ENCODE measurements around the gene NCOA5.

The NCOA5 gene

DNA sequence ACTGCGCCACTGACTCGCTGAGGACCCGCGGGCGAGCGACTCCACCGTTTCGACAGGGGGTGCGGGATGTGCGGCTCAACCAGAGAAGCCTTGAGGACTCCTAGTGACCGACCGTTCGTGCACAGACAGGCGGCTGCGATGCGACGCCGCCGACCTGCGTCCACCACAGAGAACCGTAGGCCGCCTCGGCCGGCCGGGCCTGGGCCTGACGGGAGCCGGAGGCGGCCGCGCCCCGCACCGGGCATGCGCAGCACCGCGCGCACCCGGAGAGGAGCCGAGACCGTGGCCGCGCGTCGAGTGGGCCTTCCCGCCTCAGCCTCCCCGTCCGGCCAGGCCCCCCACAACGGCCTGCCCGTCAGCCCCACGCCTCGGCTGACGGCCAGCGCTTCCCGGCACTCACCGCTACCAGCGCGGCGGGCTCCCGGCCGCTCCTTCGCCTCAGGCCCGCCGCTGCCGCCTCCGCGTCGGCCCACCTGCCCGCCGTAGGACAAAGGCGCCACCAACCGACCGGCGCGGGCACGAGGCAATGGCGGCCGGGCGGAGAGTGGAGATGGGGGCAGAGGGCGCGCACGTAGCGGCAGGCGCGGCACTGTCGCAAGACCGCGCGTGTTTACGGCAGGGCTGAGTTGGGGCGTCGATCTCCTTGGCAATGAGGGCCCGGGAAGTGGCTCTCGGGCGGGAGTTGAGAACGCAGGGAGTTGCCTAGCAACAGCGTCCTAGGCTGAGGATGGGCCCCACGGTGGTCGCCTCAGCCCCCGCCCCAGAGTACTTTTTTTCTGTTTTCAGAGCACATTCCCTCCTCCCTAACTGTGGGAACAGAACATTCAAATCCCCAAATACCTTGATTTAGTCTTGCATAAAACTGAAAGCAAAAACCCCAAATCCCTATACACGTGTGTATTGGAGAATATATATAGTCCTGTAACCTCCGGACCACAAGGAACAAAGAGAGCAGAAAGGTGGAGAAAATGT lies at the start of gene NCOA5:
TSS of gene NCOA5 (minus strand) at position 546 of the 972 bp plus-strand sequence. CDS start 10,538 bp downstream, outside the sequence.
- Histone ChIP-seq H3K36me3 (ENCODE audit: control insufficient read depth, insufficient read depth, low read length) (no peaks in the 10 kb centered on the region), H3K4me3 (ENCODE audit: low read length) (peak within 1 kb of the TSS; percentile 92), H3K4me1 (ENCODE audit: control insufficient read depth, insufficient read depth, low read length) (peaks cover 23% of the 10 kb centered on the region), H3K9ac (ENCODE audit: low read length) (peak within 1 kb of the TSS; percentile 69), H3K27ac (ENCODE audit: low read depth, low read length) (peak within 1 kb of the TSS; percentile 100), H3K27me3 (ENCODE audit: control insufficient read depth, insufficient read depth, low read length) (no peaks in the 10 kb centered on the region)

DNA sequence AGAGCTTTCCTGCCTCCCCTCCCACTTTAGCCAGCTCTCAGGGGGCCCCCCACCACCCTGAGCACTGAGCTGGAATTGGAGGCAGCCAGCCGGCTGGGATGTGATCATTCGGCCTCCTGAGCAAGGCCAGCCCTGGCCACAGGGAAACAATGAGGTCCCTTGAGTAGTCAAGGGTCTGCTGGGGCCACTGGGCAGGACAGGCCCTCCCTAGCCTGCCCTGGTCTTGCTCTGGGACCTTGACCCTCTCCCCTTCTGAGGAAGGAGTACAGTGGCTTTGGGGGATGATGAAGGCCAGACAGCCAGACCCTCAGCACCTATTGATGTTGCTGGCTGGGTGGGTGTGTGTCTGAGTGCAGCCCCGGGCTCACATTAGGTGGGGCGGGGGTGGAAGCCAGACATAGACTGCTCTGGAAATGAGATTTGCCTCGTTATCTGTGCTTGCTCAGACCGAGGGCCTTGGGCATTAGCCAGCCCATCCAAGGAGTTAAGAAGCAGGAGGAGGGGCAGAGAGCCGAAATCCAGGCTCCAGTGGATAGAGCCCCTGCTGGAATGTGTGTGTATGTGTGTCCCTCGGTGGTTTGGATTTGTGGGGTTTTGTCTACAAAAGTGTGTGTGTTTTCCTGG lies 49.6 kb upstream of the NCOA5 start:
- no peak overlapping the region for H3K4me3 ChIP-seq (ENCODE audit: low read length)
- peaks cover 29% of the 10 kb centered on the region for H3K27me3 ChIP-seq (ENCODE audit: control insufficient read depth, insufficient read depth, low read length)
- H3K36me3 ChIP-seq (ENCODE audit: control insufficient read depth, insufficient read depth, low read length), result no peaks in the 10 kb centered on the region
- no peak overlapping the region for H3K27ac ChIP-seq (ENCODE audit: low read depth, low read length)
- H3K4me1 ChIP-seq (ENCODE audit: control insufficient read depth, insufficient read depth, low read length), result no peaks in the 10 kb centered on the region
- no peak overlapping the region for H3K9ac ChIP-seq (ENCODE audit: low read length)

DNA sequence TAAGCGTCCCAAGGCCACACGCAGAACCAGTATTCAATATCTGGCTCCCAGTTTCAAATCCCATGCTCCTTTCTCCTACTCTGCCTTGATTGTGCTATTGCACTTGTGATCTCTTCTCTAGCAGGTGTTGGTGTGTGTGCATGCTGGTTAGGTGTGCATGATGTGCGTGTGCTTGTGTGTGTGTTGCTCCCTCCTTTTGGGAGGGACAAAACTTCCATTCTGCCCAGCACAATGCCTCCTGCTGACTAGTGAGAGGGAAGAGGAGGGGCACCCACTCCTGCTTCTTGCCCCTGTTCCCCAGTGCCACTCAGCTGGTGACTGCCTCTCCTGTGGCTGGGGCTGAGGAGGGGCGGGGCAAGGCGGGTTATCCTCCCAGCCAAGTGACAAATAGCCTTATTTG lies 48.1 kb upstream of the NCOA5 start:
- H3K4me3 ChIP-seq (ENCODE audit: low read length), result no peak overlapping the region
- no peak overlapping the region for H3K9ac ChIP-seq (ENCODE audit: low read length)
- H3K36me3 ChIP-seq (ENCODE audit: control insufficient read depth, insufficient read depth, low read length), result no peaks in the 10 kb centered on the region
- H3K4me1 ChIP-seq (ENCODE audit: control insufficient read depth, insufficient read depth, low read length), result no peaks in the 10 kb centered on the region
- H3K27ac ChIP-seq (ENCODE audit: low read depth, low read length), result no peak overlapping the region
- H3K27me3 ChIP-seq (ENCODE audit: control insufficient read depth, insufficient read depth, low read length), result peaks cover 29% of the 10 kb centered on the region

DNA sequence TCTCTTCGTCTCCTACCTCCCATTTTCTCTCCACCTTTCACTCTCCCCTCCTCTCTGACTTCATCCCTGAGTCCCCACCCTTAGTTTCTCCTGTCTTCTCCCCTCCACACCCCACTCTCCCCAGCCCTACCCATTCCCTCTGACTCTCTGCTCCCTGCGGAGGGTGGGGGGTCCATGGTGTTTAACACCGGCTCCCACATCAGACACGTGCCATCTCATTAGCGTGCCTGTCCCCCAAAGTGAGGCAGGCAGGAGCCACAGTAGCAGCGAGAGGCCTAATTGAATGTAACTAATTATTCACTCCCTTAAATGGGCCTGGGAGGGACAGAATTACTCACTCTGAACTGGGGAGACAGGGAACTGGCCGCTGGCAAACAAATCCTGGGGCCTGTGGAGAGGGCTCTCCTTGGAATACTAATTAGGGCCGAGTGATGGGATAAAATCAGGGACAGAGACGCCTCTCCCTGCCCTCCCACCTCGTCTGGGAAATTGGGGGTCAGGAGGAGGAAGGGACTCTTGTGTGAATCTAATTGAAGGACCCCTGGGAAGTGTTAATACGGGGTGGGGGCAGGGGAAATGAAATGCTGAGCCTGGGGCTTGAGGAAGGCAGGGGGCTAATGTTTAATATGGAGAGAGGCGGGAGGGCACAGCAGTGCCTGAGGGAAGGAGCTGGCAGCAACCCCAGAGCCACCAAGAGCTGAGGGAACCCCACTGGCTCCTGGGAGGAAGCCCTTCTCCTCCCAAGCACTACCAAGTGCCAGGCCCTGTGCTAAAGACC lies 46.3 kb upstream of the NCOA5 start:
- no peak overlapping the region for H3K4me3 ChIP-seq (ENCODE audit: low read length)
- peaks cover 32% of the 10 kb centered on the region for H3K27me3 ChIP-seq (ENCODE audit: control insufficient read depth, insufficient read depth, low read length)
- H3K9ac ChIP-seq (ENCODE audit: low read length), result no peak overlapping the region
- no peaks in the 10 kb centered on the region for H3K4me1 ChIP-seq (ENCODE audit: control insufficient read depth, insufficient read depth, low read length)
- no peak overlapping the region for H3K27ac ChIP-seq (ENCODE audit: low read depth, low read length)
- H3K36me3 ChIP-seq (ENCODE audit: control insufficient read depth, insufficient read depth, low read length), result no peaks in the 10 kb centered on the region

DNA sequence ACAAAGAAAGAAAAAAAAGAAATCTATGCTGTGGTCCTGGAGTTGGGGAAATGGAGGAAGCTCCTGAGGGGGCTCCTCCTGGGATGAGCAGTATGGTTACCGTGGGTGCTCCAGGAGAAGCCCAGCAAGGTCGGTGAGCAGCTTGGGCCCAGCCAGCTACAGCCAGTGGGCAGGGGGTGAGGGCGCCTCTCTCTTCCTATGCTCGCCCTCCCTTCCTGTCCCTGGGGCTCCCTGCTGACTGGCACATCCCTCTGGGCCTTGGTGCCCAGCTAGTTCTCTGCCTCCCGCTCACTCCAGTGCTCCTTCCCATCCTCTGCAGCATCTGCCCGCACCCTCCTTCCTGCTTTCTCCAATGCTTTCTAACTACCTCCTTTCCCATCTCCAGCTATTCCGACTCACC lies 45.0 kb upstream of the NCOA5 start:
- Histone ChIP-seq H3K27me3 (ENCODE audit: control insufficient read depth, insufficient read depth, low read length) (peaks cover 20% of the 10 kb centered on the region), H3K4me3 (ENCODE audit: low read length) (no peak overlapping the region), H3K4me1 (ENCODE audit: control insufficient read depth, insufficient read depth, low read length) (no peaks in the 10 kb centered on the region), H3K36me3 (ENCODE audit: control insufficient read depth, insufficient read depth, low read length) (no peaks in the 10 kb centered on the region), H3K9ac (ENCODE audit: low read length) (no peak overlapping the region), H3K27ac (ENCODE audit: low read depth, low read length) (no peak overlapping the region)

DNA sequence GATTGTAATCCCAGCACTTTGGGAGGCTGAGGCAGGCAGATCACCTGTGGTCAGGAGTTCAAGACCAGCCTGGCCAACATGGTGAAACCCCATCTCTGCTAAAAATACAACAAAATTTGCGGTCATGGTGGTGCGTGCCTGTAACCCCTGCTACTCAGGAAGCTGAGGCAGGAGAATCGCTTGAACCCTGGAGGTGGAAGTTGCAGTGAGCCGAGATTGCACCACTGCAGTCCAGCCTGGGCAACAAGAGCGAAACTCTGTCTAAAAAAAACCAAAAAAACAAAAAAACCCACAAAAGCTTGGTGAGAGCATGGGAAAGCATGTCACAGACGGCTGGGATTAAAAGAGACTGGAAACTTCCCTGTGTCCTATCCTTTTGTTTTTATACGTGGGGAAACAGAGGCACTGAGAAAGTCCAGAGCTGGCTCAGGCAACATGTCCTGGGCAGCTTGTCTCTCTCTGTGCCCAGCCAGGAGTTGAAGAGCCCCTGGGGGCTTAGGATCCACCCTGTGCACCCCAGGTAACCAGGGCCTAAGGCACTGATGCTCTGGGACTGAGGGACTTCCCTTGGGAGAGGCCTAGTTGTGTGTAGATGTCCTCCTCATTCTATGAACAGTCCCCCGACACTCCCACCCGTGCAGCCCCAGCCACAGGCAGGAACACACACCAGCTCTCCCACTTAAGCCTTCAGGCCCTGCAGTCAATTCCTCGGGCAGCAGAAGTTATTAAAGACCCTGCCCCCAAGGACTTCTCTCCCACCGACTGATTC lies 44.3 kb upstream of the NCOA5 start:
- Histone ChIP-seq H3K27ac (ENCODE audit: low read depth, low read length) (no peak overlapping the region), H3K4me1 (ENCODE audit: control insufficient read depth, insufficient read depth, low read length) (no peaks in the 10 kb centered on the region), H3K9ac (ENCODE audit: low read length) (no peak overlapping the region), H3K36me3 (ENCODE audit: control insufficient read depth, insufficient read depth, low read length) (no peaks in the 10 kb centered on the region), H3K27me3 (ENCODE audit: control insufficient read depth, insufficient read depth, low read length) (peaks cover 20% of the 10 kb centered on the region), H3K4me3 (ENCODE audit: low read length) (no peak overlapping the region)

DNA sequence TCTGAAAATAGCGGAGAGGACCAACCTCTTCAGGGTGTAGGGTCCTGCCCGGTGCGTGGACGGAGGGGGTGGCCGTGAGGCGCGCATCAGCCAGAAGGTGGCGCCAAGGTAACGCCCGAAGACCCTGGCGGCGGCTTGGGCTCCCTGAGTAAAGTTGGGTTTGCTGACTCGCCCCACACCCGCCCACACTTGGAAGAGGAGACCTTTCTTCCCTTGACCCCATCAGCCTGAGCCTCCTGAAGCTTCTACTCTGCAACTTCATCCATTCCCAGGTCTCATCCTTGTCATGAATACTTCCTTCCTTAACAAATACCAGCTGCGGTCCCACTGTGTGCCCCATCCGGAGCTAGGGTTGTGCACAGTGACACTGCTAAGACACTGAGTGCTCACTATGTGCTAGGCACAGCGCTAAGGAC lies 43.0 kb upstream of the NCOA5 start:
- H3K27ac ChIP-seq (ENCODE audit: low read depth, low read length), result no peak overlapping the region
- H3K4me1 ChIP-seq (ENCODE audit: control insufficient read depth, insufficient read depth, low read length), result no peaks in the 10 kb centered on the region
- peaks cover 12% of the 10 kb centered on the region for H3K27me3 ChIP-seq (ENCODE audit: control insufficient read depth, insufficient read depth, low read length)
- H3K36me3 ChIP-seq (ENCODE audit: control insufficient read depth, insufficient read depth, low read length), result no peaks in the 10 kb centered on the region
- H3K4me3 ChIP-seq (ENCODE audit: low read length), result no peak overlapping the region
- no peak overlapping the region for H3K9ac ChIP-seq (ENCODE audit: low read length)

DNA sequence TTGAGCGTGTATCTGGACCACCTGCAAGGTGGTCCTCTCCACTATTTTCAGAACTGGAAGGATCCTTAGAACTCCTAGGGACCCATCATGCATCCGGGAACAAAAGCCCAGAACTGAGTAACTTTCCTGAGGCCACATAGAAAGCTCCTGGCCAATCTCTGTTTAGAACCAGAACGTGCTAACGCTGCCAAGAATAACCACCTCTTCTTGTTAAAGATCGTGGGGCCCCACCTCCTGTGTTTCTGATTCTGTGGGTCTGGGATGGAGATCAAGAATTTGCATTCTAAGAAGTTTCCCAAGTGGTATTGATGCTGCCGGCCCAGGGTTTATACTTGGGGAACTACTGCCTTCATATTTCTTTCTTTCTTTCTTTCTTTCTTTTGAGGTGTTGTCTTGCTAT lies 41.6 kb upstream of the NCOA5 start:
- H3K9ac ChIP-seq (ENCODE audit: low read length), result no peak overlapping the region
- no peaks in the 10 kb centered on the region for H3K36me3 ChIP-seq (ENCODE audit: control insufficient read depth, insufficient read depth, low read length)
- H3K4me1 ChIP-seq (ENCODE audit: control insufficient read depth, insufficient read depth, low read length), result no peaks in the 10 kb centered on the region
- peaks cover 6% of the 10 kb centered on the region for H3K27me3 ChIP-seq (ENCODE audit: control insufficient read depth, insufficient read depth, low read length)
- no peak overlapping the region for H3K27ac ChIP-seq (ENCODE audit: low read depth, low read length)
- no peak overlapping the region for H3K4me3 ChIP-seq (ENCODE audit: low read length)

DNA sequence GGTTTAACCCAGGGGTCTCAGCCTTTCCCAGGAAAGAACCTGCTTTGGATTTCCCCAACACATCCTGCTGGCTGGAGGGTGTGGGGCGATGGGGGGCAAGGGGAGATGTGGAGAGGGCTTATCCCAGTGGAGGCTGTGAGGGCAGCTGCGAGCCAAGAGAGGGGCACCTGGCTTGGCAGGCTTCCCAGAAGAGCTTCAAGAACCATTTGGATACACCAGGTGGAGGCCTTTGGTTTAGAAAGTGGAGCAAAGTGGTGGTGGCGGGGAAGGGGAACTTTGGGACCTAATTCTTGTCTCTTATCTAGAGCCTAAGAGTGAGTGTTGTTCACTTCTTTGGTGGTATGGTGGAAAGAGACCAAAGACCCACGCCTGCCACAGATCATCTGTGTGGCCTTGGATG lies 40.8 kb upstream of the NCOA5 start:
- H3K27me3 ChIP-seq (ENCODE audit: control insufficient read depth, insufficient read depth, low read length), result peaks cover 6% of the 10 kb centered on the region
- H3K27ac ChIP-seq (ENCODE audit: low read depth, low read length), result no peak overlapping the region

DNA sequence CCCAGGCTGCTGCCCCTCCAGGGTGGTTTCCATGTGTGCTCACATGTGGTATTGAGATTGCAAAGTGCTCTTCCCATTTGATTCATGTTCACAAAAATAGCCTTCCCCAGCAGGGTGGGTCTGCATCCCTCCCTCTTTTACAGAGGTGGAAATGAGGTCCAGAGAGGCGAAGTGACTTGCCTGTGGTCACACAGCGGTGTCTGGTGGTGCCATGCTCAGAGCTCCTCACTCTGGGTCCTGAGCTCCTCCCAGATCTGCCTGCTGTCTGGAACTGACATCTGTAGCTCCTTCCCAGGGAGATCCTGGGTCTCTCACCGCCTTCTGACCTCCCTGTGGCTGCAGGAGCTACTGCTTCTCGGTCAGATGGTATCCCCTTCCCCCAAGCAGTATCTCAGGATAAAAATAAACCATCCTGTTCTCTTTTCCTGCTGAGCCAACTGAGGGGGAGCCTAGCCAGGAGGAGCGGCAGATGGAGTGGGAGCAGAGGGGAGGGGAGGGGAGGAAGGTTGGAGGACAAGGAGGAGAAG lies 40.3 kb upstream of the NCOA5 start:
- Histone ChIP-seq H3K36me3 (ENCODE audit: control insufficient read depth, insufficient read depth, low read length) (no peaks in the 10 kb centered on the region), H3K9ac (ENCODE audit: low read length) (no peak overlapping the region), H3K27ac (ENCODE audit: low read depth, low read length) (no peak overlapping the region), H3K4me3 (ENCODE audit: low read length) (no peak overlapping the region), H3K4me1 (ENCODE audit: control insufficient read depth, insufficient read depth, low read length) (no peaks in the 10 kb centered on the region), H3K27me3 (ENCODE audit: control insufficient read depth, insufficient read depth, low read length) (peaks cover 6% of the 10 kb centered on the region)

More for the DNA sequence above, 40.8 kb upstream of the NCOA5 start:
- H3K4me3 ChIP-seq (ENCODE audit: low read length), result no peak overlapping the region
- no peaks in the 10 kb centered on the region for H3K4me1 ChIP-seq (ENCODE audit: control insufficient read depth, insufficient read depth, low read length)
- no peaks in the 10 kb centered on the region for H3K36me3 ChIP-seq (ENCODE audit: control insufficient read depth, insufficient read depth, low read length)
- H3K9ac ChIP-seq (ENCODE audit: low read length), result no peak overlapping the region

DNA sequence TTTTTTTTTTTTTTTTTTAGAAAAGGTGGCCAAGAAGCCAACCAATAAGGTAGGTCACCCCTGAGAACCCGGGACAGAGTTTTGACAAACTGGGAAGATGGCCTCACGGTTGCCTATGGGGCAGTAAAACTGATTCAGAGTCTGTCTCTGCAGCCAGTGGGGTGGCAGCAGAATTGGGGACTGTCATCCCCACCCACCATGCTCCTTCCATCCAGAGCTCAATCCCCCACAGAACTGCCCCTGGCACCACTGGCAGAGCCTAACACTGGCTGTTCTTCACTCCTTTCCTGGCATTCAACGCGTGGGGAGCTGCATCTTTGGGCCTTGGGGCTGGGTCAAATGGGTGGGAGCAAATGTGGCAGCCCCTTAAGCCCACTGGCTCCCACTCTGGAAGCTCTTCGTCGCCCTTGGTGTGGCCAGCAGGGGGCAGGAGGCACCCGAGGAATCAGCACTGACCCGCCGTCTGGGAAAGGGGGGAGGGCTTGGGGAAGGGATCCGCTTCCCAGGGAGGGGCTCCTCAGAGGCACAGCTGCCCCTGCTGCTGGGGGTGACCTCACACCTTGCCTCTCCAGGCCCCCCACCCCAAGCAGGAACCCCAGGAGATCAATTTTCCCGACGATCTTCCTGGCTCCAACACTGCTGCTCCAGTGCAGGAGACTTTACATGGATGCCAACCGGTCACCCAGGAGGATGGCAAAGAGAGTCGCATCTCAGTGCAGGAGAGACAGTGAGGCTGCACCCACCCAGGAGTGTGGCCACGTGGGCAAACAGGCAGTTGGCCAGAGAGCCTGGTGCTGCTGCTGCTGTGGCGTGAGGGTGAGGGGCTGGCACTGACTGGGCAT lies 38.8 kb upstream of the NCOA5 start:
- H3K36me3 ChIP-seq (ENCODE audit: control insufficient read depth, insufficient read depth, low read length), result peaks cover 3% of the 10 kb centered on the region
- no peak overlapping the region for H3K4me3 ChIP-seq (ENCODE audit: low read length)

More for the DNA sequence above, 38.8 kb upstream of the NCOA5 start:
- peaks cover 3% of the 10 kb centered on the region for H3K27me3 ChIP-seq (ENCODE audit: control insufficient read depth, insufficient read depth, low read length)
- H3K27ac ChIP-seq (ENCODE audit: low read depth, low read length), result no peak overlapping the region
- H3K9ac ChIP-seq (ENCODE audit: low read length), result no peak overlapping the region
- H3K4me1 ChIP-seq (ENCODE audit: control insufficient read depth, insufficient read depth, low read length), result no peaks in the 10 kb centered on the region
